Loucy (cell line): Measurements from ENCODE around the gene LSM14B.

Experiments used
- EZH2phosphoT487 ChIP-seq: fragments of 200-600 bp; IDR thresholded peaks from 2 replicates; pipeline ENCODE4 v1.6.1; 2018; ENCODE audit warnings: antibody characterized with exemption, mild to moderate bottlenecking, moderate library complexity, borderline replicate concordance
- TF ChIP-seq, protein P1 (sequence below): fragments of 200-600 bp; sonication (generic); conservative IDR thresholded peaks from 2 replicates; pipeline ENCODE4 v1.5.1; 2014; ENCODE audit warnings: mild to moderate bottlenecking, antibody characterized with exemption, low read length

DNA sequence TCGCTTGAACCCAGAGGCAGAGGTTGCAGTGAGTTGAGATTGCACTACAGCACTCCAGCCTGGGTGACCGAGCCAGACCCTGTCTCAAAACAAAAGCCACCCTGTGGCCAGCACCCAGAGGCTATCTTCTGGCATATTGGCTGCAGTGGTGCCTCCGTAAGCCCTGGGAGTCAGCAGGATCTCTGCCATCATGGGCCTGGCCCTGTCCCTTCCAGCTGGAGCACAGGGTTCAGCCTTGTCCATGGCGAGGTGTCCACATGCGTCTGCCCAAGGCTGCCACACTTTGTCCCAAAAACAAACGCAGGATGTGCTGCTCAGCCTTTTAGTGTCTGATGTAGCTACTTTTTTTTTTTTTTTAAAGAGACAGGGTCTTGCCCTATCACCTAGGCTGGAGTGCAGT, 45.2 kb downstream of the LSM14B start:
- TF ChIP-seq, protein P1, sequence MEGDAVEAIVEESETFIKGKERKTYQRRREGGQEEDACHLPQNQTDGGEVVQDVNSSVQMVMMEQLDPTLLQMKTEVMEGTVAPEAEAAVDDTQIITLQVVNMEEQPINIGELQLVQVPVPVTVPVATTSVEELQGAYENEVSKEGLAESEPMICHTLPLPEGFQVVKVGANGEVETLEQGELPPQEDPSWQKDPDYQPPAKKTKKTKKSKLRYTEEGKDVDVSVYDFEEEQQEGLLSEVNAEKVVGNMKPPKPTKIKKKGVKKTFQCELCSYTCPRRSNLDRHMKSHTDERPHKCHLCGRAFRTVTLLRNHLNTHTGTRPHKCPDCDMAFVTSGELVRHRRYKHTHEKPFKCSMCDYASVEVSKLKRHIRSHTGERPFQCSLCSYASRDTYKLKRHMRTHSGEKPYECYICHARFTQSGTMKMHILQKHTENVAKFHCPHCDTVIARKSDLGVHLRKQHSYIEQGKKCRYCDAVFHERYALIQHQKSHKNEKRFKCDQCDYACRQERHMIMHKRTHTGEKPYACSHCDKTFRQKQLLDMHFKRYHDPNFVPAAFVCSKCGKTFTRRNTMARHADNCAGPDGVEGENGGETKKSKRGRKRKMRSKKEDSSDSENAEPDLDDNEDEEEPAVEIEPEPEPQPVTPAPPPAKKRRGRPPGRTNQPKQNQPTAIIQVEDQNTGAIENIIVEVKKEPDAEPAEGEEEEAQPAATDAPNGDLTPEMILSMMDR, result no peak
- TF ChIP-seq EZH2phosphoT487, result no peak
